ENCODE data around the gene PTPRD.

PTPRD gene

DNA sequence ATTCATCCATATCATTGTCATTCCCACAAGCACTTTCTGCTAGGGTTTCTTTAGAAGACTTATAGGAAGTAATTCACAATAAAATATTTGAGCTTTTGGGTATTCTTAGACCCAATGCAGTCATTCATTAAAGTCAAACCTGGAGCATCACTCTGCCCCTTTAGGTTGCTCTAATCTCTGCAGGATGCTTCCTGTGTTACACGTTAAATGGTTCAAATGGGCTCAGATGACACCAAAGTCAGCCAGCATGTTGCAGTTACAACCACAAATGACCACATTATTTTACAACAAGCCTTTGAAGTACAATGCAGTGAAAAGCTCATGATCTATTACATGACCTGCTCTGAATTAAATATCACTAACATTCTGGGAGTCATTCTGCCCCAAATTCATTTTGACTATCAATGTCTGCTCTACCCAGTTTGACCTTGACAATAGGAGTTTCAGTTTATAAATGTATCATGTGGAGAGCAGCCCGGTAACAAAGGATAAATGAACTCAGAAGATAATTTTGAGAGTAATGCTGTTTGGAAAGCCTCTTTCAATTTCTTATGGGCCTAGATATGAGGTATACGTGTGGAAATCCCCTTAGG, 2144.7 kb downstream of the PTPRD start (continued):
- TF ChIP-seq, protein P1, sequence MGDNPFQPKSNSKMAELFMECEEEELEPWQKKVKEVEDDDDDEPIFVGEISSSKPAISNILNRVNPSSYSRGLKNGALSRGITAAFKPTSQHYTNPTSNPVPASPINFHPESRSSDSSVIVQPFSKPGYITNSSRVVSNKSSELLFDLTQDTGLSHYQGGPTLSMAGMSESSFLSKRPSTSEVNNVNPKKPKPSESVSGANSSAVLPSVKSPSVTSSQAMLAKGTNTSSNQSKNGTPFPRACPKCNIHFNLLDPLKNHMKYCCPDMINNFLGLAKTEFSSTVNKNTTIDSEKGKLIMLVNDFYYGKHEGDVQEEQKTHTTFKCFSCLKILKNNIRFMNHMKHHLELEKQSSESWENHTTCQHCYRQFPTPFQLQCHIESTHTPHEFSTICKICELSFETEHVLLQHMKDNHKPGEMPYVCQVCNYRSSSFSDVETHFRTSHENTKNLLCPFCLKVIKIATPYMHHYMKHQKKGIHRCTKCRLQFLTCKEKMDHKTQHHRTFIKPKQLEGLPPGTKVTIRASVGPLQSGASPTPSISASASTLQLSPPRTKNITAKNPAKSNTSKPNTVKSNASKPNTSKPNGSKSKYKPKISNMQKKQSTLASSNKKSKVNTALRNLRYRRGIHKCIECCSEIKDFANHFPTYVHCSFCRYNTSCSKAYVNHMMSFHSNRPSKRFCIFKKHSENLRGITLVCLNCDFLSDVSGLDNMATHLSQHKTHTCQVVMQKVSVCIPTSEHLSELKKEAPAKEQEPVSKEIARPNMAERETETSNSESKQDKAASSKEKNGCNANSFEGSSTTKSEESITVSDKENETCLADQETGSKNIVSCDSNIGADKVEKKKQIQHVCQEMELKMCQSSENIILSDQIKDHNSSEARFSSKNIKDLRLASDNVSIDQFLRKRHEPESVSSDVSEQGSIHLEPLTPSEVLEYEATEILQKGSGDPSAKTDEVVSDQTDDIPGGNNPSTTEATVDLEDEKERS (tag by site-specific recombination; IDR thresholded peaks at IDR 0.05): no peak
- TF ChIP-seq ZNF174 (tag by site-specific recombination; IDR thresholded peaks at IDR 0.05) (no peak), SCRT2 (tag by site-specific recombination; IDR thresholded peaks at IDR 0.05) (no peak), ZNF16 (tag by site-specific recombination; IDR thresholded peaks at IDR 0.05; ENCODE audit: low read depth) (no peak)

DNA sequence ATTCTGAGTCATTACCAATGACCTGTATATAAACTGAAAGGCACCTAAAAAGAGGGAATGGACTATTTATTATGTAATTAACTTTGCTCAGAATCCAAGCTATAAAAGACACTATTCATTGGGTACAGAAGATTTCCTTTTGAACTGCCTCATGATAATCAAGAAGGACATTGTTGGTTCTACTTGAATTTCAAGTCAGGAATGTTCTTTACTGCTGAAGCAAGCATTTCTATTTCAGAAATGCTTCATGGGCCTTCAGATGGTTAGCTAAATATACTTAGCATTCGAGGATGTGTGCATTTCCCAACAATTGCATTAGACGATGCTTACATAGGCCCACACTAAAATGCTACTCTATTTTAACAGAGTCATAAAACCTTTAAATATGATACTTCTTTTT, 2155.0 kb downstream of the PTPRD start:
- ChIA-PET CTCF (no interaction called here), POLR2A (no interaction called here)
- Histone ChIP-seq H3K4me3 (ENCODE audit: low read depth, low read length) (no peak overlapping the region), H3K27ac (ENCODE audit: extremely low read depth, low read depth, low read length) (no peak overlapping the region), H3K9me3 (ENCODE audit: control insufficient read depth, insufficient read depth, low read depth, low read length) (no peaks in the 10 kb centered on the region), H3K4me1 (ENCODE audit: control insufficient read depth, insufficient read depth, low read length) (no peaks in the 10 kb centered on the region), H3K36me3 (ENCODE audit: control insufficient read depth in 2 of 2, insufficient read depth in 1 of 2, low read length in 2 of 2) (no peaks in the 10 kb centered on the region)
- no peak for TF ChIP-seq ZNF138 (tag by site-specific recombination; IDR thresholded peaks at IDR 0.05; ENCODE audit: borderline replicate concordance)
- TF ChIP-seq OVOL3 (tag by site-specific recombination; IDR thresholded peaks at IDR 0.05): no peak
- no peak for TF ChIP-seq ZNF548 (tag by site-specific recombination; IDR thresholded peaks at IDR 0.05)
- no peak for TF ChIP-seq HOXC10 (CRISPR knock-in tag; IDR thresholded peaks at IDR 0.05)
- no peak for TF ChIP-seq ZNF777 (tag by site-specific recombination; IDR thresholded peaks at IDR 0.05; ENCODE audit: borderline replicate concordance)
- no peak for TF ChIP-seq ZNF146 (tag by site-specific recombination; IDR thresholded peaks at IDR 0.05)
- TF ChIP-seq, protein P2, sequence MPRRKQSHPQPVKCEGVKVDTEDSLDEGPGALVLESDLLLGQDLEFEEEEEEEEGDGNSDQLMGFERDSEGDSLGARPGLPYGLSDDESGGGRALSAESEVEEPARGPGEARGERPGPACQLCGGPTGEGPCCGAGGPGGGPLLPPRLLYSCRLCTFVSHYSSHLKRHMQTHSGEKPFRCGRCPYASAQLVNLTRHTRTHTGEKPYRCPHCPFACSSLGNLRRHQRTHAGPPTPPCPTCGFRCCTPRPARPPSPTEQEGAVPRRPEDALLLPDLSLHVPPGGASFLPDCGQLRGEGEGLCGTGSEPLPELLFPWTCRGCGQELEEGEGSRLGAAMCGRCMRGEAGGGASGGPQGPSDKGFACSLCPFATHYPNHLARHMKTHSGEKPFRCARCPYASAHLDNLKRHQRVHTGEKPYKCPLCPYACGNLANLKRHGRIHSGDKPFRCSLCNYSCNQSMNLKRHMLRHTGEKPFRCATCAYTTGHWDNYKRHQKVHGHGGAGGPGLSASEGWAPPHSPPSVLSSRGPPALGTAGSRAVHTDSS (tag by site-specific recombination; IDR thresholded peaks at IDR 0.05): no peak
- TF ChIP-seq, protein P3, sequence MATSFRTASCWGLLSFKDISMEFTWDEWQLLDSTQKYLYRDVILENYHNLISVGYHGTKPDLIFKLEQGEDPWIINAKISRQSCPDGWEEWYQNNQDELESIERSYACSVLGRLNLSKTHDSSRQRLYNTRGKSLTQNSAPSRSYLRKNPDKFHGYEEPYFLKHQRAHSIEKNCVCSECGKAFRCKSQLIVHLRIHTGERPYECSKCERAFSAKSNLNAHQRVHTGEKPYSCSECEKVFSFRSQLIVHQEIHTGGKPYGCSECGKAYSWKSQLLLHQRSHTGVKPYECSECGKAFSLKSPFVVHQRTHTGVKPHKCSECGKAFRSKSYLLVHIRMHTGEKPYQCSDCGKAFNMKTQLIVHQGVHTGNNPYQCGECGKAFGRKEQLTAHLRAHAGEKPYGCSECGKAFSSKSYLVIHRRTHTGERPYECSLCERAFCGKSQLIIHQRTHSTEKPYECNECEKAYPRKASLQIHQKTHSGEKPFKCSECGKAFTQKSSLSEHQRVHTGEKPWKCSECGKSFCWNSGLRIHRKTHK (tag by site-specific recombination; IDR thresholded peaks at IDR 0.05): no peak
- TF ChIP-seq ZNF302 (tag by site-specific recombination; IDR thresholded peaks at IDR 0.05; ENCODE audit: low read depth): no peak
- no peak for TF ChIP-seq ZNF48 (tag by site-specific recombination; IDR thresholded peaks at IDR 0.05)
- TF ChIP-seq ZFP37 (tag by site-specific recombination; IDR thresholded peaks at IDR 0.05): no peak
- no peak for TF ChIP-seq ZNF292 (tag by site-specific recombination; IDR thresholded peaks at IDR 0.05; ENCODE audit: borderline replicate concordance, low read depth)

DNA sequence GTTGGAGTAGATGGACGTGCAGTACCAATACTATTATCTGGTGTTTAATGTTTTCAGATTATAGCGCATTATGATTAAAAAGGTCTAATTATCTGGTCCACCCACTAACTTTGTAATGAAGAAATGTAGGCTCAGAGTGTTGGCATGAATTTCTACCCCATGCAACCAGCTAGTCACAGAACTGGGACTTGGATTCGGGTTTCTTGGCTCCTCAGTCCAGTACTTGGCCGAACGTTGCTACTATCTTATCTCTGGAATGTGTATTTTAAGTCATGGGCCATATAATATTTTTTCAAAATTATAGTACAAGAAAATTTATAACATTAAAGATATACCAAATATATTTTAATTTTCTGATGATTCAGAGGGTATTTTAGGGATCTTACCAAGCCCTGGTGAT, 2155.7 kb downstream of the PTPRD start:
- Histone ChIP-seq H3K27ac (ENCODE audit: extremely low read depth, low read depth, low read length) (no peak overlapping the region), H3K4me3 (ENCODE audit: low read depth, low read length) (no peak overlapping the region), H3K9me3 (ENCODE audit: control insufficient read depth, insufficient read depth, low read depth, low read length) (no peaks in the 10 kb centered on the region), H3K4me1 (ENCODE audit: control insufficient read depth, insufficient read depth, low read length) (no peaks in the 10 kb centered on the region), H3K36me3 (ENCODE audit: control insufficient read depth in 2 of 2, insufficient read depth in 1 of 2, low read length in 2 of 2) (no peaks in the 10 kb centered on the region)
- POLR2A ChIA-PET: no interaction called here
- TF ChIP-seq PRDM1 (tag by site-specific recombination; IDR thresholded peaks at IDR 0.05) (no peak), ZBTB21 (tag by site-specific recombination; IDR thresholded peaks at IDR 0.05) (no peak), ZNF121 (tag by site-specific recombination; IDR thresholded peaks at IDR 0.05) (no peak), ZEB2 (tag by site-specific recombination; IDR thresholded peaks at IDR 0.05) (no peak), GLIS2 (tag by site-specific recombination; IDR thresholded peaks at IDR 0.05) (no peak), ZNF626 (tag by site-specific recombination; IDR thresholded peaks at IDR 0.05) (no peak)
- CTCF ChIA-PET: no interaction called here
